ENCODE data around the gene CRTAC1.

GRCh38 chr10:97865488-97865887, 164.9 kb downstream of the CRTAC1 start:
- no peak for TF ChIP-seq POLR2A (IDR thresholded peaks at IDR 0.05)
- TF ChIP-seq CTCF (IDR thresholded peaks at IDR 0.05): no peak
